Activated effector memory CD4-positive, alpha-beta T cell treated with anti-CD3 and anti-CD28 coated beads, Interleukin-2, amount 50 U/mL, for 16 hours (primary cell): ENCODE measurements around the gene AGBL4.

ENCODE experiments used
- DNase-seq: peaks from one replicate; pipeline ENCODE4 v3.0.0-alpha.2; 2020

Gene AGBL4

DNA sequence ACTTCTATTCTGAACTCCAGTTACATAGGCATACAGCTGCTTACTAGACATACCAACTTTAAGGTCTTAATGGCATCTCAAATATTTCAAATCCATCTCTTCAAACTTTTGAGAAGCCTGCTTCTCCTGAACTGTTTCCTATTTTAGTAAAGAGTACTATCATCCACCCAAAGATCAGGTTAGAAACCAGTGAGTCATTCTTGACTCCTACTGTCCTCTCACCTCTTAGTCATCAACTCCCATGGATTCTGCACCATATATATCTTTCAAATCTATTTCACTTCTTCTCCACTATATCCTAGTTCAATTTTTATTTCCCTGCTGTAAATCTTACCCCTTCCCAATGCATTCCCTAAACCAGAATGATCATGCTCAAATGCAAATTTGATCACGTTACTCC lies 1228.9 kb downstream of the AGBL4 start:
- no peak for DNase-seq

DNA sequence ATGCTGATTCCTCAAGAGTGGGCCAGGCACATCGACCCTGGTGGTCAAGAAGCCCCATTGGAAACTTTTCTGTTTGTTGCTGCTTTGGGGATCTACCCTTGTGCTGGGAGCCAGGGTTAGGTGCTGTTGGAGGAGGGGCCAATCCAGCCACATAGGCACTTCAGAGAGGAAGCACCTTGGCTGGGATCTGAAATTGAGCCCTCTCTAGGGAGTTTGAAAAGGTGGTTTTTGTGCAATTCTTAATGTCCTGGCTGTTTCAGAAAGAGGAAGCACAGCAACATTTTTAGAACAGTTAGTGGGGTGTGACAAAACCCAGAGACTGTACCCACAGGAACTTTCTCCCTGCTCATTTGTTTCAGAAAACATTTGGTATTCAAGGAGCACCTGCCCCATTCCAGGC lies 1229.9 kb downstream of the AGBL4 start:
- no peak for DNase-seq

DNA sequence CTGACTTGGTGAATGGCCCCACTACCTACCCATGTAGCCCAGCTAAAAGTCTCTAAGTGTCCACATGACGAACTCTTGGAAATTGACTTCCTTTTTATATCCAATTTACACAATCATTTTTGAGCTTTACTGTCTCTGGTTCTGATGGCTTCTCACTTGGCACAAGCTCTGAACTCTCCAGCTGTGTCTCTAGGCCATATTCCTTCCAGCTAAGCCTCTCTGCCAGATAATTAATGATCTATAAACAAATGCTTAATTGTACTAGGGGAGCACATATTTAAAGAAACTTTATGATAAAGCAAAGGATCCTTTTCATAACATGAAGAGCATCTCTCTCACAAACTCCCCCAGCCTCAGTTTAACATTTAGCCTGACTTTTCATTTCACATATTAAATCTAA lies 1230.8 kb downstream of the AGBL4 start:
- DNase-seq, result no peak

DNA sequence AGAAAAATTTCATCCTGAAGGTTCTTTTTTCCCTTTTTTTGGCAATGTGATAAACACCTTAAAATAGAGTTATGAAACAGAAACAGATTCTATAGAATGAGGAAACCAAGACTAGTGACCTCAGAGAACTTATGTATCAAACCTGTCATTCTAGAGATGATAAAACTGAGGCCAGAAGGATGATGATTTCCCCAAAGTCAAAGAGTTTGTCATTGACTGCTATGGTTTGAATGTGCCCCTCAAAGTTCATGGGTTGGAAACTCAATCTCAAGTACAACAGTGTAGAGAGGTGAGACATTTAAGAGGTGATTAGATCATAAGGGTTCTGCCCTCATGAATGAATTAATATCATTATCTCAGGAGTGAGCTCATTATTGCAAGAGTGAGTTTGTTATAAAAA lies 1233.4 kb downstream of the AGBL4 start:
- DNase-seq, result no peak

DNA sequence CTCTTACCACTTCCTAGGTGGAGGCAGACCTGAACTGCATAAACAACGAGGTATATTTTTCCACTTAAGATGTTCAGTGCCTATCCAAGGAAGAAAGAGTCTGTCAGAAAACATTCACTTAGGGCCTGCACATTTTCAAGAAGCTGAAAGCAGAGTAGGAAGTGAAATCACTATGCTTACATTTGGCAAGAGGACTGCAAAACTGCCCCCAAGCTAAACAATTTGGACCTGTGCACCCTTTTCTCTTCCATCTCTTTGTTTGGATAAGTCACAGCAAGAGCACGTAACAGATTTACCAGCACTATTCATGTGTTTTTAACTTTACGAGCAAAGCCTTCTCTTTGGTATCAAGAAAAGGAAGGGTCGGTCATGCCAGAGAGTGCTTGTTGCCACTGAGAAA lies 1233.9 kb downstream of the AGBL4 start:
- DNase-seq, result no peak

DNA sequence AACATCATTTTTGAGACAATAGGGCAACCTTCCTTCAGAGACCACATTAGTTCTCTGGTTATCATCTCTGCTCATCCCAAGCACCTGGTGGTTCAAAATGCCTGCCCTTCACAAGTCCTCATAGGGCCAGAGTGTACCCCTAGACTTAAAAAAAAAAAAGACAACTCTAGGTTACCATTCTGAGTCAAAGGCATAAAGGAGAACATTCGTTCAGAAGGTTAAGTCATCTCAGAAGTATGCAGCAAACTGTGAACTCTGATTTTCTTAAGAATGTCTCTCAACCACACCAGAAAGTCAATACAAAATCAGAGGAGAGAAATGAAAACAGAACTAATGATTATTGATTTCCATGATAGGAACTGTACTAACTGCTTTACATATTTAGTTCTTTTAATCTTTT lies 1237.9 kb downstream of the AGBL4 start:
- DNase-seq, result no peak

DNA sequence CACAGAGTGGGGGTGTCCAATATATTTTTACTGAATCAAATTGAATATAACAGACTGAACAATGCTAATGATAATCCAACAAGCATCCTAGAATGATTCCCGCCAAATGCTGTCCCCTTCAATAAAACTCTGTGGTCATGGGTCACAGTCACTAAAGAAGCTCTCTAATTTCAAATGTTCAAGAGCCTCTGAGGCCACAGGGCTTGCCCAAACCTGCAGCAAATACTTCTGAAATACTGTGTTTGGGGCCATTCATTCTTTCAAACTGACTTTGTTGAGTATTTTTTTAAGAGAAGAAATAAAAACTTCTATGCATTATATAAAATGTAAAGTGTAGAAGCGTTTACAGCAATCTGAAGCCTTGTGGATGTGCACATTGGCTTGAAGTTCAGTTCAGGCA lies 1239.5 kb downstream of the AGBL4 start:
- no peak for DNase-seq

DNA sequence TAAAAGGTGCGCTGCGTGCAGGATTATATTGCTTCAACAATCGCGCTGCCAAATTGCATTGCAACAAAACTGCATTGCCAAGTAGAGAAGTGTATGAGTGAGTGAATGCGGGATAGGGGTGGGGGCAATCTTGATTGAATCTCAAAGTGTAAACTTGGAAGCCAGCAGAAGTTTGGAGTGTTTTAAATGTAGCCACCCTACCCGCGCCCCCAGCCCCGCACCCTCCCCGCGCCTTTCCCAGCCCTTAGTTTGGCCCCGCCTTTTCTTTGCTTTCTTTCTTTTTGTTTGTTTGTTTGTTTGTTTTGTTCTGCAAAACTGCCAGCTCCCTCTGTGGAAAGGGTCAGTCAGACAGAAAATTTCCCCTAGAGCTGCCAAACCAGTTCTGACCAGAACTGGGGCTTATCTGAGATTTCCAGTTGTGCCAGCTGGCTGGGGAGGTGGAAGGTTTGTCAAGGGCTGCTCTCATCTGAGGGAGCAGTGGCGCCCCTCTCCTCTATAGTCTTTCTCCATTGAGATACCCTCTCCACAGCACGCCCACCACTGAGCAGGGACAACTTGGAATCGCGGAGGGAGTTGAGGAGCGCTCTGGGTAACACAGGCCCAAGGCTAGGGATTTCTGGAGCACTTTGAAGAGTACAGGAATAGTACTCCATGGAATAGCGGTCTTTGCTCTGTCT lies 1246.4 kb downstream of the AGBL4 start:
- DNase-seq, result no peak

DNA sequence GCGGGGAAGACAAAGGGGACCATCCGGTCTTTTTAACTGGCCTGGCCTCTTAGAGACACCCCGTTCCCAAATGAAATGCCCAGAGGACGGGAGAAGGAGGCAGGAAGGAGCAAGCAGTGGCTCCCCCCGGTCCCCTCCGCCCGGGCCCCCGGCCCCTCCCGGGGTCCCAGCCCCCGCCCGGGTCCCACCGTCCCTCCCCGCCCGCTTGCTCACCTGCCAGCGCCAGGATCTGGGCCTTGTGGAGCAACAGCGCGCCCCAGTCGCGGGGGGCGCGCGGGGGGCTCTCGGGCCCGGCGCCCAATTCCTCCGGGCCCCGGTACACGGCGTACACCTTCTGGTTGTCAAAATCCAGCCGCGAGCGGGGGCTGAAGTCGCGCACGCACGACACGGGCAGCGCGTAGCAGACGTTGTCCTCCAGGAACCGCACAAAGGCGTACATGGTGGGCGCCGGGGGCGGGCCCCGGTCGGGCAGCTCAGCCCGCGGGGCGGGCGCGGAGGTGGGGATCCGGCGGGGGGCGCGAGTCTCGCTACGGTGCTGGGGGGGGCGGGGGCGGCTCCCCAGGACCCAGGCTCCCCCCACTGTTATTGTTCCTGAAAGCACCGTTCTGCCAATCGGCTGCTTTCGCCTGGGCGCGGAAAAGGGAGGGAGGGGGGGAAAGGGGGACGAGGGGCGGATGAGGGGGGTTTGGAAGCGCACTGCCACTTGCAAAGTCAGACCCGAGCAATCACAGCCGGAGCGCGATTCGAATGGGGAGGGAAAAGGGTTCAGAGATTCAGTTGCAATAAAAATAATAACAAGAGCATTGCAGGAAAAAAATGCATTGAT lies 1247.1 kb downstream of the AGBL4 start, which contains the start of gene BEND5:
BEND5 (minus strand) TSS at position 499 of the 826 bp plus-strand sequence; CDS start at position 439, 60 bp downstream.
- peak; percentile 64 for DNase-seq

DNA sequence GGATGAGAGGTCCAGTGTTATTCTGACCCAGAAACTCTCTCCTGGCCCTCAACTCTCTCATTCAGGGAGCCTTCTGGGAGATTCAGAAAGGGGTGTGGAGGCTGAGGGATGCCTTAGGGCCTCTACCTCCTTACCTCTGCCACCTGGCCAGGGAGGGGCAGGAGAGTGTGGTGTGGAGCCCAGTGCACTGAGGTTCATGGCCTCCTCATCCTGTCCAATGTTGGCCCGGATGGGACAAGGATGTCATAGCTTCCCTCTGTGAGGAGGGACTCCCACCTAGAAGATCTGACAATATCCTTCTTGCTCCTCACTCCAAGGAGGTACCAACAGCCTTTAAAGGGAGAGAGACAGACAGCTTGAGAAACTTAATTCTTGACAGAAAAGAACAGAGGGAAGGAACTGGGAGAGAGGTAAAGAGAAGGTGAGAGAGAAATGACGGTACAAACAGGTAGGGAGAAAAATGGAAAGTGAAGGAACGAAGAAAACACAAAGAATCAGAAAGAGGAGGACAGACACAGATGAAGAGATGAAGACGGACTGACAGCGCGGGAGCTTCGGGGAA lies 1247.8 kb downstream of the AGBL4 start:
- DNase-seq, result no peak

DNA sequence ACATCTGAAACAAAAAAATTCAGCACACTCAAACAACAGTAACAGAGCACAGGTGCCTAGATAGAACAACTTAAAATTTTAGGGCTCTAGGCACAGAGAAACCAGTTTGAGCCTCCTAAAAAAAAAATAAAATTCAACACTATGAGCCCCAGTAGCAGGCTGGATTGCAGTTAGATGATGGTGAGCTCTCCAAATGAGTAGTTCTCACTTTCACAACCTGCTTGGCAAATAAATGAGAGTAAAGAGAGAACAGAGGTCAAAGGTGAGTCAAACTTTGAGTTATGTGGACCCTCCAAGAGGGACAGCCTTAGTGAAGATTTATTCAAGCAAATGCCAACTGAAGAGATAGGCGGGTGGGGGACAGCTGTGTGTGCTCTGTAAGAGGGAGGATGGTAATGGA lies 1250.6 kb downstream of the AGBL4 start:
- DNase-seq, result no peak

DNA sequence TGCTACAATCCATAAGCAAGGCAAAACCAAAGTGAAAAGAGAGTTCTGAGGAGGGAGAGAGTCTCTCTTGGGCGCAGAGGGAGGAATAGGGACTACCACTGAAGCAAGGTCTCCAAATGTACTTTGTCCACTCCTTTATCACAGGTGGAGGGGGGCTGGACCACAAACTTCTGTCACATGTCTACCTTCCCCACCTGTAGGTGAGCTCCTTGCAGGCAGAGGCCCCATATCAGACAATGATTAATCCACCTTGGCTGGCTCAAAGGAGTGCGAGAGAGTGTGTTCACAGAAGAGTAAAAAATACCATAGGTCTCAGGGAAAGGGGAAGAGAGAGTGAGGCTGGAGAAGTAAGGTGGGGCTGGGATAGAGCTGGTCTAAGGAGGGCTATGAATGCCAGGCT lies 1251.5 kb downstream of the AGBL4 start:
- DNase-seq, result no peak

DNA sequence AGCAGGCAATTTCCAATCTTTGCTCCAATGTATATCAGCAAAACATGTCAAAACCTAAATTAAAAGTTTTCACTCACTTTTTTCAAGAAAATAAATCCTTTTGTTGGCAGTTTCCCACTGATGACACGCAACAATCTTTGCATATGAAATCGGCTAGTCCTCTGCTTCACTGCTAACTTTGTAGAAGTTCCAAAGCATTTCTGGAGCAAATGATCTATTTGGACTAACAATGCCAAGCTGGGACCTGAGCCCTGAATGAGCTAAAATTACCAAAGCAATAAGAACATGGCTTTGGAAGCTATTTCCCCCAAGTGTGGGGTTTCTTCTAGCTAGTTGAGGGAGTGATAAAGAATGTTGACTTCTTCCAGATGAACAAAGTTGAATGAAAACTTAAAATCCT lies 1252.2 kb downstream of the AGBL4 start:
- DNase-seq, result no peak

DNA sequence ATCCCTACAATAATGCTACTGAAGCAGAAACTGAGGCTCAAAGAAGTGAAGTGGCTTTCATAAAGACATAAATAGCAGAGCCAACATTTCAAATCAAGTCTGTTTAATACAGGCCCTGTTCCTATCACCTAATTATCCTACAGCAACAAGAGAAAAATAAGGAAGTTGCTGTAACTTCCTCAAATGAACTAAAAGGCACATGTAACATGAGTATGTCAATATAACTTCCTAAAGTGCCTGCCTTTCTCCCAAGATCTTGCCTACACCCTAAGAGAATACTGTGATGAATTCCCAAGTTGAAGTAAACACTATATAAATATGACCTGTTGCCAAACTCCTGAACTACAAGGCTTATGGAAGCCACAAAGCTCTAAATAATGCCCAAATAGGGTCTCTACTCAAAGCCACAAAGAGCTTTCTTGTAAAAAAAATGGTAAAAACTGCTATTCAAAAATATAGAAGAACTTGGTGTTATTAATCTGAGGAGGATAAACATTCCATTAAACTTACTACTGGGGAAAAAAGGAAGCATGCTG lies 1255.7 kb downstream of the AGBL4 start:
- no peak for DNase-seq

DNA sequence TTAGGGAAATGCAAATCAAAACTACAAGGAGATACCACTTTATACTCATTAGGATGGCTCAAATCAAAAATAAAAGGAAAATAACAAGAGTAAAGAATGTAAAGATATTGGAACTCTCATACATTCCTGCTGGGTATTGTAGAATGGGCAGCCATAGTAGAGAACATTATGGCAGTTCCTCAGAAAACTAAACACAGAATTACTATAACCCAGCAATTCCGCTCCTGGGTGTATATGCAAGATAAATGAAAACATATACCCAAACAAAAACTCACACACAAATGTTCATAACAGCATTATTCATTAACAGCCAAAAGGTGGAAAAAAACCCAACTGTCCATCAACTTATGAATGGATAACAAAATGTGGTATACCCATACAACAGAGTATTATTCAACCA lies 1258.4 kb downstream of the AGBL4 start:
- DNase-seq, result no peak

DNA sequence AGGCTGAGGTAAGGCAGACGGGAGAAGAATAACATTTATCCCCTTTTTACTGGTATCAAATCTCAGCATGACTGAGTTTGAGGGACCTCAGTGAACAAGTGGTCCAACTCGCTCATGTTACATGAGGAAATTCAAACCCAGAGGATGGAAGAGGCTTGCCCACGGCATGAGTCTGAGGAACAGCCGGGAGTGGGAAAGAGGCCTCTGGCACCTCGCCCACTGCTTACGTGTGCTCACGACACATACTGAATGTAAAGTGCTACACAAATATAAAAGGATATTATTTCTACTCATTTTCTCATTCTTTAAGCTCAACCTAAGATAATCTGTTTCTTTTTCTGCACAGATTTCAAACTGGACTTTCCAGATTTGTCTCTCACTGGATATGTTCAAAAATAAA lies 1261.8 kb downstream of the AGBL4 start:
- no peak for DNase-seq

DNA sequence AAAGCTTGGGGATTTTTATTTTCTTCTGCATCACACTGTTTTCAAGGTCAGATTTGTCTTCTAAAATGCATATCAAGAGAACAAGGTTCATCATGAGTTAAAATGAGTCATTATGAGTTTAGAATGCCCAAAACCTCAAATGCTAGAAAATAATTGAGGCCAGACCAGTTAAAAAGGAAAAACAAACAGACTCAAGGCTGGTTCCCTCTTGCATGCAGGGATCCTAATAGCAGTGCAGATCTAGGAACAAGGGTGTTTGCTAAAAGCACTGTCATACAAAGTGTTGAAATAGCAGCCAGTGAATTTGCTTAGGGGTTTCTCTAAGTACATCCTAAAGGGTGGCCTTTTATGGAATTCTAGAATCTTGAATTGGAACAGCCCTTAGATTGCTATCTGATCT lies 1262.3 kb downstream of the AGBL4 start:
- no peak for DNase-seq

DNA sequence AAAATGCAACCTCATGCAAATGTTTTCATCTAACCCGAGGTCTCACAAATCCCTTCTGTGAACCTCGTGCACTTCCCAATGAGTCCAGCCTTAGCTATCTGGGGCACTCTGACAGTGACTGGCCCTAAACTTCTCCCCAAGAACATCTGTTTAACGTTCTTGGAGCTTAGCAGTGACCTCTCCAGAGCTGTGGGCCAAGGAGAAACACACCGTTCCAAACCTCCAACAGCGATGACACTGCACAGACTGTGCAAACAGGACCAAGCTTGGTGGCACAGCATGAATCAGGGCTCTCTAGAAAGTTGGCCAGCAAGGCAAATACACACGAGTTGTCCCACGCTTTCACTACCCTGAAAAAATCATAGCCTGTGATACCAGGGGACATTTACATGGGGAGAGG lies 1262.9 kb downstream of the AGBL4 start:
- no peak for DNase-seq

DNA sequence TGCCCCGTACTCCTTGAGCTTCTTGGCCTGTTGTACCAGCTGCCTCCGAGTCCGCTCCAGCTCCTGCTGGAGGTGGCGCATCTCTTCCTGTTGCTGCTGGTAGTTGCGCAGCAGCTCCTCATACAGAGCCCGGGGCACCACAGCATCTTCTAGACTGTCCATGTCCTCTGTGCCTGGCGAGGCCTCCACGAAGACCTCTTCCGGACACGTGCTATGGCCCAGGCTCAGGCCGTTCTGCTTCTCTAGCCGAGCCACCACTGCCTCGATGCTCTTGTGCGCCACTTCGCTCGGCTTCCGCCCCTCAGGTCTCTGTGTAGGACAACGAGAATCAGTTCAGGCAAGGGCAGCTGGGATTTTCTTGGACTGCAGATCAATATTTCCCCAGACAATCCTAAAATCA lies 1264.8 kb downstream of the AGBL4 start:
- DNase-seq, result no peak

DNA sequence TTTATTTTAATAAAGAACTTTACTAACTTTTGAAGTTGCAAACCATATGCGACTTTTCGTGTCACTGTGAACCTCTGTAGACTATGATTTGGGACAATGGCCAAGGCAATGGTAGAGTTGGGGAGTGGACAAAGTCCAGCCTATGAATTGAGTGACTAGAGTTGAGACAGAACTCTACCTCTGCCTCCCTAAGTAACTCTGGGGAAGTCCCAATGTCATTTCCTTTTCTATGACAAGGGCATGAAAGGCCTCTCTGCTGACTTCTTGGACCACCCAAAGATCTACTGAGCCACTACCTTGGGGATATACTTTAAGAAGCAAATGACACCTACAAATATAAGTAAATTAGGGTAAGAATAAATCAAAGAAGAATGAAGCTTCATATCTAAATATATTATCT lies 1266.4 kb downstream of the AGBL4 start:
- DNase-seq, result no peak

DNA sequence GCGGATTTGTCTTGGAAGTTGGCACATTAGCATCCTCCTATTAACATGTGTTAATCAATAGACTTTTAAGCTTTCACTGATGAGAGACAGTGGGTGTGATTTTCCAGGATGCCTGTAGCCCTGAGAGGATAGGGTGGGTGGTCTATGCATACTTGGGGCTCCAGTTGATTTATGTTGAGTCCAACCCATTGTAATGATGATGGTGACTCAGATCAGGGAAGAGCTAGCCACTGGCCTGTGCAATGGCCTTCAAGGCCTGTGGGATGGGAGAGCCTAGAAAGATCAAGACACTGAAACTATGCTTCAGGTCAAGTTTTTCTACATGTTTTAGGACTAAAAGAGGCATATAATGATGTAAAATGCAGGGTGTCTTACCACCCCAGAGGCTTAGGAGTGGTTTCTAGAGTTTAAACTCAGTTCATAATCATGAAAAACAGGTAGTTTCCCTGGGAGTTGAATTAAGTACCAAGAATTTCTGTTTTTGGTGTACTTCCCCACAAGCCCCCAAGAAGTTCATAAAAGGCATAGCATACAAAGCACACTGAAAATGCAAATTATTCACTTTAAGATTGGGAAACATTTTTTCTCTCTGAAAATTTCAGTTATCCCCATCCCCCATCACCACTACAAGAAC lies 1267.0 kb downstream of the AGBL4 start:
- no peak for DNase-seq

DNA sequence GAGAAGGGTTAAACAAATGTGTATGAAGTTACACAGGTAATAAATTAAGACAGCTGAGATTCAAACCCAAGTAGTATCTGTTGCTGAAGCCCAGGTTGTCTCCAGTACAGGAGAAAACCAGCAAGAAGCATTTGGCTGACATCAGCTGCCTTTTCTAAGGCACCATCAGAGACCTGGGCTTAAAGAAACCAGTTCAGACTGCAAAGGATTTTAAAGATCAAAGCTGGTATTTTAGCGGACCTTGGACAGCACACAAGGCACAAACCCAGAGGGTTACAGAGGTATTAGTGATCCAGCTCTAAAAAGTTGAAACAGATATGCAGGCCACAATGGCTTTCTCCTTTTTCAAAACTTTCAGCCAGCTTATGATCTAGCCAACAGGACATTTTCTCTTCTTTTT lies 1270.5 kb downstream of the AGBL4 start:
- DNase-seq, result no peak

DNA sequence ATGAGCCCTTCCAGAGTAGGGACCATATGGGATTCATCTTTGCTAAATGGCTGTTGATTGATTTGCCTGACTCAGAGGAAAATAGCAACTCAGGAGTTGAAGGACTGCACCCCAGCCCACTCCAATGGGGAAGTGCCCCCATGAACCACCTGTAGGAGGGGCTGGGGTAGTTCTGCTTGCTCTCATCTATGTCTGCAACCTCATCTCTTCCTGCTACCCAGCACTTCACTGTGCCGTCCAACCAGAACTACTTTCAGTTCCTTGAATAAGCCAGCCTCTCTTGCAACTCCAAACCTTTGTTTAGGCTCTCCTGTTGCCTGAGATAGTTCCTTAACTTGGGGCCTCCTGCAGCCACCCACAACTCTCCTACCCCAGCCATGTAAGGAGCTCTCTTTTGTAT lies 1273.6 kb downstream of the AGBL4 start:
- DNase-seq, result no peak

DNA sequence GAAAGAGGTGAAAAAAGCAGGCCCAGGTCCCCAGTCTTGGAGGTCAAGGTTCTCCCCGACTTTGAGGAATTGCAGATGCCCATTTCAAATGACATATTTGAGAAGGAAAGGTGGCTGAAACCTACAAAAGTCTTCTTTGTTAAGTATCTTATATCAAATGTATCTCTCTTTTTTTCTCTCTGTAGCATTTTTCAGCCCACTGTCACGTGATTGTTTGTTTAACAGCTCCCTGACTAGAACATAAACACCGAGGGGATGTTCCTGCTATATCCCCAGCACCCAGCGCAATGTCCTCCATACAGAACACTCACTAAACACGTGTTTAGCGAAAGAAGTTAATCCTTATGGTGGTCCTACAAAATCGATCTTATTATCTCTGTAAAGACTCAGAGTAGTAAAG lies 1274.7 kb downstream of the AGBL4 start:
- no peak for DNase-seq
